ENCODE data around the gene ZSCAN12. TPM values are rescaled to one million over a fixed set of nuclear protein-coding genes. Genes with fewer than 3 reads are reported as not detected.

The ZSCAN12 gene
- total and polyA plus RNA-seq, 2 of the 13 experiments (the other 11 are each of a cell fraction or from before 2014, with no cell fraction given), result 2.8 to 8.9 TPM

DNA sequence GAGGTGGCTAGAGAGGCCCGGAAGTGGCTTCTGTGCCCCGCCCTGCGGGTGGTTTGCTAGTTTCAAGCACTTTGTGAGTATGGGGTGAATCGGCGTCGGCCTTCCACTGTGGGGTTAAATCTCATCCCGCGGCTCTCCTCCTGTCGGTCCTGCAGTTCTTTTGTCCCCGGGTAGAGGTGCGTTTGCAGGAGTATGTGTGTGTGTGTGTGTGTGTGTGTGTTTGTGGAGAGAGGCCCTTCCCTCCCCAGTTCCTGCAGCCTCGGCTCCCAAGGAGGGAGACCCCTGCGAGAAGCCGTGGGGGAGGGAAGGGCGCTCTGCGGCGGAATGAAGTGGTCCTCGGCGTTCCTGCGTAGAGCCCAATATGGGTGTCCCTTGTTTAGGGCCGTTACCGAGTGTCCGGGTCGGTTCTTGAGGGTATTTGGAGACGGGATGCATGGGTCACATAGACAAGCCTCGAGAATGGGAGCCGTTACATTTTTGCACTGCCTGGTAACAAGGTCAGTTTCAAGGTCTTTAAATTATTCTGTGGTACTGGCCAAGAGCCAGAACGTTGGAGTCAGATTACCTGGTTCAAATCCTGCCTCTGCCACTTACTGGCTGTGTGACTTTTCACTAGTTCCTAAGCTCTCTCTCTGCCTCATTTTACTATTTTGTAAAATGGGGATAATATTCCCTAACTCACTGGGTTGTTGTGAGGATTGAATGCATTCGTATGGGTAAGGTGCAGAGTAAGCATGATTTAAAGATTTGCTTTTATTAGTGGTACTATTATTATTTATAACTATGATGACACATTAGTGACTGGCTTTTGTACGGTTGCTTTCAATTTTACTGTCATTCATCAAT, 49.4 kb downstream of the ZSCAN12 start, which contains the start of gene ZKSCAN3 (continued):
- TF ChIP-seq, protein P1, sequence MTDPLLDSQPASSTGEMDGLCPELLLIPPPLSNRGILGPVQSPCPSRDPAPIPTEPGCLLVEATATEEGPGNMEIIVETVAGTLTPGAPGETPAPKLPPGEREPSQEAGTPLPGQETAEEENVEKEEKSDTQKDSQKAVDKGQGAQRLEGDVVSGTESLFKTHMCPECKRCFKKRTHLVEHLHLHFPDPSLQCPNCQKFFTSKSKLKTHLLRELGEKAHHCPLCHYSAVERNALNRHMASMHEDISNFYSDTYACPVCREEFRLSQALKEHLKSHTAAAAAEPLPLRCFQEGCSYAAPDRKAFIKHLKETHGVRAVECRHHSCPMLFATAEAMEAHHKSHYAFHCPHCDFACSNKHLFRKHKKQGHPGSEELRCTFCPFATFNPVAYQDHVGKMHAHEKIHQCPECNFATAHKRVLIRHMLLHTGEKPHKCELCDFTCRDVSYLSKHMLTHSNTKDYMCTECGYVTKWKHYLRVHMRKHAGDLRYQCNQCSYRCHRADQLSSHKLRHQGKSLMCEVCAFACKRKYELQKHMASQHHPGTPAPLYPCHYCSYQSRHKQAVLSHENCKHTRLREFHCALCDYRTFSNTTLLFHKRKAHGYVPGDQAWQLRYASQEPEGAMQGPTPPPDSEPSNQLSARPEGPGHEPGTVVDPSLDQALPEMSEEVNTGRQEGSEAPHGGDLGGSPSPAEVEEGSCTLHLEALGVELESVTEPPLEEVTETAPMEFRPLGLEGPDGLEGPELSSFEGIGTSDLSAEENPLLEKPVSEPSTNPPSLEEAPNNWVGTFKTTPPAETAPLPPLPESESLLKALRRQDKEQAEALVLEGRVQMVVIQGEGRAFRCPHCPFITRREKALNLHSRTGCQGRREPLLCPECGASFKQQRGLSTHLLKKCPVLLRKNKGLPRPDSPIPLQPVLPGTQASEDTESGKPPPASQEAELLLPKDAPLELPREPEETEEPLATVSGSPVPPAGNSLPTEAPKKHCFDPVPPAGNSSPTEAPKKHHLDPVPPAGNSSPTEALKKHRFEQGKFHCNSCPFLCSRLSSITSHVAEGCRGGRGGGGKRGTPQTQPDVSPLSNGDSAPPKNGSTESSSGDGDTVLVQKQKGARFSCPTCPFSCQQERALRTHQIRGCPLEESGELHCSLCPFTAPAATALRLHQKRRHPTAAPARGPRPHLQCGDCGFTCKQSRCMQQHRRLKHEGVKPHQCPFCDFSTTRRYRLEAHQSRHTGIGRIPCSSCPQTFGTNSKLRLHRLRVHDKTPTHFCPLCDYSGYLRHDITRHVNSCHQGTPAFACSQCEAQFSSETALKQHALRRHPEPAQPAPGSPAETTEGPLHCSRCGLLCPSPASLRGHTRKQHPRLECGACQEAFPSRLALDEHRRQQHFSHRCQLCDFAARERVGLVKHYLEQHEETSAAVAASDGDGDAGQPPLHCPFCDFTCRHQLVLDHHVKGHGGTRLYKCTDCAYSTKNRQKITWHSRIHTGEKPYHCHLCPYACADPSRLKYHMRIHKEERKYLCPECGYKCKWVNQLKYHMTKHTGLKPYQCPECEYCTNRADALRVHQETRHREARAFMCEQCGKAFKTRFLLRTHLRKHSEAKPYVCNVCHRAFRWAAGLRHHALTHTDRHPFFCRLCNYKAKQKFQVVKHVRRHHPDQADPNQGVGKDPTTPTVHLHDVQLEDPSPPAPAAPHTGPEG (CRISPR knock-in tag; IDR thresholded peaks at IDR 0.05), result peak; percentile 42; the same call in 1 of the 2 replicates
- TF ChIP-seq RAD51 (IDR thresholded peaks at IDR 0.05; ENCODE audit: borderline replicate concordance) (no peak), KDM2A (CRISPR knock-in tag; IDR thresholded peaks at IDR 0.05; ENCODE audit: borderline replicate concordance, low read depth) (peak; percentile 88; the same call in 1 of the 2 replicates), NKX3-1 (CRISPR knock-in tag; IDR thresholded peaks at IDR 0.05) (0 out of 2 replicates have a peak, but pooled peaks have one; percentile 21), CENPT (CRISPR knock-in tag; IDR thresholded peaks at IDR 0.05; ENCODE audit: low read depth) (no peak), CCDC6 (CRISPR knock-in tag; IDR thresholded peaks at IDR 0.05) (peak; percentile 40), ZNF614 (CRISPR knock-in tag; IDR thresholded peaks at IDR 0.05; ENCODE audit: borderline replicate concordance) (peak; percentile 63; the same call in 1 of the 2 replicates), MAZ (IDR thresholded peaks at IDR 0.05; ENCODE audit: borderline replicate concordance, low read depth, low read length) (peak; percentile 87; the same call in 1 of the 2 replicates), MAZ (CRISPR knock-in tag; IDR thresholded peaks at IDR 0.05; ENCODE audit: low read depth) (peak; percentile 83), GTF2F1 (IDR thresholded peaks at IDR 0.05; ENCODE audit: low read length) (no peak), ZSCAN30 (CRISPR knock-in tag; IDR thresholded peaks at IDR 0.05) (0 out of 2 replicates have a peak, but pooled peaks have one; percentile 27), TOE1 (CRISPR knock-in tag; IDR thresholded peaks at IDR 0.05) (0 out of 2 replicates have a peak, but pooled peaks have one; percentile 42), ZNF180 (CRISPR knock-in tag; IDR thresholded peaks at IDR 0.05; ENCODE audit: borderline replicate concordance, low read depth) (no peak), DR1 (CRISPR knock-in tag; IDR thresholded peaks at IDR 0.05) (peak; percentile 38; the same call in 1 of the 2 replicates), ZNF441 (CRISPR knock-in tag; IDR thresholded peaks at IDR 0.05; ENCODE audit: borderline replicate concordance) (peak; percentile 28; the same call in 1 of the 2 replicates), ZNF737 (CRISPR knock-in tag; IDR thresholded peaks at IDR 0.05; ENCODE audit: borderline replicate concordance) (0 out of 2 replicates have a peak, but pooled peaks have one; percentile 94)
- TF ChIP-seq, protein P2, sequence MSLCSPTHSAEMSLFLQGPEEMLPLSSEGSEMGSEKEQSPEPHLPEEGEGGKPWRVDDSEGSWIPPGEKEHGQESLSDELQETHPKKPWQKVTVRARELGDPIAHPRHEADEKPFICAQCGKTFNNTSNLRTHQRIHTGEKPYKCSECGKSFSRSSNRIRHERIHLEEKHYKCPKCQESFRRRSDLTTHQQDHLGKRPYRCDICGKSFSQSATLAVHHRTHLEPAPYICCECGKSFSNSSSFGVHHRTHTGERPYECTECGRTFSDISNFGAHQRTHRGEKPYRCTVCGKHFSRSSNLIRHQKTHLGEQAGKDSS (CRISPR knock-in tag; IDR thresholded peaks at IDR 0.05; ENCODE audit: borderline replicate concordance, low read depth), result peak; percentile 23; the same call in 1 of the 2 replicates
- TF ChIP-seq, protein P3, sequence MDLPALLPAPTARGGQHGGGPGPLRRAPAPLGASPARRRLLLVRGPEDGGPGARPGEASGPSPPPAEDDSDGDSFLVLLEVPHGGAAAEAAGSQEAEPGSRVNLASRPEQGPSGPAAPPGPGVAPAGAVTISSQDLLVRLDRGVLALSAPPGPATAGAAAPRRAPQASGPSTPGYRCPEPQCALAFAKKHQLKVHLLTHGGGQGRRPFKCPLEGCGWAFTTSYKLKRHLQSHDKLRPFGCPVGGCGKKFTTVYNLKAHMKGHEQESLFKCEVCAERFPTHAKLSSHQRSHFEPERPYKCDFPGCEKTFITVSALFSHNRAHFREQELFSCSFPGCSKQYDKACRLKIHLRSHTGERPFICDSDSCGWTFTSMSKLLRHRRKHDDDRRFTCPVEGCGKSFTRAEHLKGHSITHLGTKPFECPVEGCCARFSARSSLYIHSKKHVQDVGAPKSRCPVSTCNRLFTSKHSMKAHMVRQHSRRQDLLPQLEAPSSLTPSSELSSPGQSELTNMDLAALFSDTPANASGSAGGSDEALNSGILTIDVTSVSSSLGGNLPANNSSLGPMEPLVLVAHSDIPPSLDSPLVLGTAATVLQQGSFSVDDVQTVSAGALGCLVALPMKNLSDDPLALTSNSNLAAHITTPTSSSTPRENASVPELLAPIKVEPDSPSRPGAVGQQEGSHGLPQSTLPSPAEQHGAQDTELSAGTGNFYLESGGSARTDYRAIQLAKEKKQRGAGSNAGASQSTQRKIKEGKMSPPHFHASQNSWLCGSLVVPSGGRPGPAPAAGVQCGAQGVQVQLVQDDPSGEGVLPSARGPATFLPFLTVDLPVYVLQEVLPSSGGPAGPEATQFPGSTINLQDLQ (CRISPR knock-in tag; IDR thresholded peaks at IDR 0.05), result peak; percentile 92; the same call in 1 of the 2 replicates

Measured in HepG2 (cell line).